ENCODE data around the gene KCNIP3. TPM values are rescaled to one million over a fixed set of nuclear protein-coding genes. Genes with fewer than 3 reads are reported as not detected.

KCNIP3 gene
- total RNA-seq, 2 donors from 2014 or later, result 12.5 to 22.1 TPM

- Histone ChIP-seq H3K4me1 (ENCODE audit: control insufficient read depth in 1 of 2, low read depth in 2 of 2) (no peaks in the 10 kb centered on the region), H3K36me3 (no peaks in the 10 kb centered on the region), H3K9me3 (peaks cover 8% of the 10 kb centered on the region), H3K27ac (no peak overlapping the region), H3K4me3 (no peak overlapping the region), H3K27me3 (replicated peaks; ENCODE audit: insufficient read depth) (no peaks in the 10 kb centered on the region)
- DNase-seq (ENCODE audit: low spot score), result no peak
- no peak for TF ChIP-seq CTCF (IDR thresholded peaks at IDR 0.05)
- no peak for ATAC-seq (ENCODE audit: insufficient number of reproducible peaks, low FRiP score, low read depth)
Observed at GRCh38 chr2:95291222-95291621, 5.9 kb upstream of the KCNIP3 start.

DNA sequence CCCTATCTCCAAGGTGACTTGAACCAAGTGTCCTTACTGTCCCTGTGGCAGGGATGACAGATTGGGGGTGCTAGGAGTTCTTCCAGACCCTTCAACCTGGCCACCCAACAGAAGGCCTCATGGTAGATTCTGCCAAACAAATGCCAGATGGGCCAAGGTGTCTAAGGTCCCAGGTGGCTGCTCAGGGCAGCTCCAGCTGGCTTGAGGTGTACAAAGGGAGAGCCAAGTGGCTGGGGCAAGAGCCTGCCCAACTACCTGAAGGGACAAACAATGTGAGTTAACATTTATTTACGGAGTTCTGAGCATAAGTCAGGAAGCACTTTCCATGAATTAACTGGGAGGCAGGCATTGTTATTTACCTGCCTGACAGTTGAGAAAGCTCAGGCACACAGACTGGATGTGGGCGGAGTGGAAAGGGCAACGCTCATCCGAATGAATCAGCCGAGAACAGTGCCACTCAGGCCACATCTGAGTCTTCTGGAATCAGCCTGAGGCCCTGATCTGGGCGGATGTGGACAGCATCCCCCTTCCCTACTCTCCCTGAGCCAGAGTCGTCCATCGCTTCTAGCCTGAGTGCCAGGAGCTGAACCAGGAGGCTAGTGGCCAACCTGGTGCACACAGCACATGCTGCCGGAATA is 4.4 kb upstream of the KCNIP3 start:
- H3K9me3 ChIP-seq, result peaks cover 8% of the 10 kb centered on the region
- H3K4me3 ChIP-seq, result no peak overlapping the region
- no peaks in the 10 kb centered on the region for H3K4me1 ChIP-seq (ENCODE audit: control insufficient read depth in 1 of 2, low read depth in 2 of 2)
- no peak for DNase-seq (ENCODE audit: low spot score)
- no peak for TF ChIP-seq CTCF (IDR thresholded peaks at IDR 0.05)
- no peak for ATAC-seq (ENCODE audit: insufficient number of reproducible peaks, low FRiP score, low read depth)
- no peak overlapping the region for H3K27ac ChIP-seq
- no peaks in the 10 kb centered on the region for H3K36me3 ChIP-seq
- H3K27me3 ChIP-seq (replicated peaks; ENCODE audit: insufficient read depth), result no peaks in the 10 kb centered on the region

DNA sequence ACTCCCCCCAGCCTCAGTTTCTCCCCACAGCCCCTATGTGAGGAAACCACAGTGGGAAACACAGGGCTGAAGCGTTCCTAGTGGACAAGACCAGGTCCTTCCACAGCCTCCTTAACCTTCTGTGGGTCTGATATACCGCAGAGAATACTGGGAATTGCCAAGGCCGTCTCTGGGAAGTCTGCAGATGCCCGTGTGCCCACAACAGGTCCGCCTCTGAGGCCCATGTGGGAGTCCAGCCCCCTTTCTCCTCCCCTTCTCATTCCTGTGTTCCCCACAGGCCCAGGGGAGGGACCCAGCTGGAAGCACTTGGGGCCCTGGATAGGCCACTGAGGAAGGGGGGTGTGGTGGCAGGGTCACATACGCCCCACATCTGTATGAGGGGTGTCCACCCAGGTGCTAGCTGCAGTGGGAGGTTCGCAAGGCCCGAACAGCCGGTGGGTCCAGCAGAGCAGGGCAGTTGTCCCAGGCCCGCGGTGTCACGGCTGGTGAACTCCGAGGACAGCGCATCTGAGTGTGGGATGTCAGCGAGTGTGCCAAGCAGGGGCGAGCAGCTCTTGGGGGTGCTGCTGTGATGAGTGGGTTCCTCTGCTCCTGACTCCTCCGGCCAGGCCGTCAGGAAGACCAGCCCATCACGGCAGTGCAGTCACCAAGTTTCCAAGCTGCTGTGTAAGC is 2.4 kb upstream of the KCNIP3 start:
- Histone ChIP-seq H3K27me3 (replicated peaks; ENCODE audit: insufficient read depth) (no peaks in the 10 kb centered on the region), H3K27ac (no peak overlapping the region), H3K4me1 (ENCODE audit: control insufficient read depth in 1 of 2, low read depth in 2 of 2) (no peaks in the 10 kb centered on the region), H3K9me3 (peaks cover 8% of the 10 kb centered on the region), H3K4me3 (no peak overlapping the region), H3K36me3 (no peaks in the 10 kb centered on the region)
- ATAC-seq (ENCODE audit: insufficient number of reproducible peaks, low FRiP score, low read depth) (no peak), DNase-seq (ENCODE audit: low spot score) (no peak)
- TF ChIP-seq CTCF (IDR thresholded peaks at IDR 0.05), result no peak

DNA sequence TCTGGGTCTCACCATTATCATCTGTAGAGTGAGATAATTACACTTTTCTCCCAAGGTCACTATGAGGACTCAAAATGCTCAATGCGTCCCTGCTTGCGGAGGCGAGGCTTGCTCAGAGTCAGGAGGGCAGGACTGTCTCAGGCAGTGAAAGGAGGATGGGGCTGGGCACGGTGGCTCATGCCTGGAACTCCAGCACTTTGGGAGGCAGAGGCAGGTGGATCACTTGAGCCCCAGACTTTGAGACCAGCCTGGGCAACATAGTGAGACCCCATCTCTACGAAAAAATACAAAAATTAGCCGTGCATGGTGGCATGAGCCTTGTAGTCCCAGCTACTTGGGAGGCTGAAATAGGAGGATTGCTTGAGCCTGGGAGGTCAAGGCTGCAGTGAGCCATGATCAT is 1.8 kb upstream of the KCNIP3 start:
- ATAC-seq (ENCODE audit: insufficient number of reproducible peaks, low FRiP score, low read depth) (no peak), DNase-seq (ENCODE audit: low spot score) (no peak)
- Histone ChIP-seq H3K27ac (no peak overlapping the region), H3K27me3 (replicated peaks; ENCODE audit: insufficient read depth) (no peaks in the 10 kb centered on the region), H3K4me3 (no peak overlapping the region), H3K36me3 (no peaks in the 10 kb centered on the region), H3K9me3 (peaks cover 8% of the 10 kb centered on the region), H3K4me1 (ENCODE audit: control insufficient read depth in 1 of 2, low read depth in 2 of 2) (no peaks in the 10 kb centered on the region)
- no peak for TF ChIP-seq CTCF (IDR thresholded peaks at IDR 0.05)

DNA sequence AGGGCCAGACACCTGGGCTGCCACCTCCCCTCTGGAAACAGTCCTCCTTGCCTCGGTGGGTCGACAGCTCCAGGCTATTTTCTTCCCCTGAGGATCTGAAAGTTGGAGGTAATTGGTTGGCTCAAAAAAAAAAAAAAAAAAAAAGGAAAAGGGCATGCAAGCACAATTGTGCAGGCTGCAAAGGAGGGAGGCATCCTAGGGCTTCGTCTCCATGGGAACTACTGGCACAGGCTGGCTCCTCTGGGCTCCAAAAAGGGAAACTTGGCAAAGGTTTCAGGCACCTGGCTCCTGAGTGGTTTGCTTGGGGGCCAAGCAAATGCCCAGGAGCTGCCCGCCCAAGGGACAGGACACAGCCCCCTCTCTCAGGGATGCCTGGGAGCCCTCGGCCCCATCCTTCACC is 1.1 kb upstream of the KCNIP3 start:
- TF ChIP-seq CTCF (IDR thresholded peaks at IDR 0.05), result no peak
- no peaks in the 10 kb centered on the region for H3K4me1 ChIP-seq (ENCODE audit: control insufficient read depth in 1 of 2, low read depth in 2 of 2)
- H3K27ac ChIP-seq, result no peak overlapping the region
- no peaks in the 10 kb centered on the region for H3K27me3 ChIP-seq (replicated peaks; ENCODE audit: insufficient read depth)
- H3K4me3 ChIP-seq, result no peak overlapping the region
- DNase-seq (ENCODE audit: low spot score) (no peak), ATAC-seq (ENCODE audit: insufficient number of reproducible peaks, low FRiP score, low read depth) (no peak)
- H3K36me3 ChIP-seq, result no peaks in the 10 kb centered on the region
- H3K9me3 ChIP-seq, result peaks cover 5% of the 10 kb centered on the region

All from thoracic aorta (tissue), 2 donors.